ELR (cell line): ENCODE measurements around the gene RAB11B.
A peak's percentile ranks its signal among the peaks of the same experiment; 100 is the strongest.
"Not testable (repeated sequence)": the region's sequence is repeated elsewhere in the genome, so short reads cannot be mapped to it uniquely, and the experiment has no call there.

ENCODE experiments used
- DNase-seq: peaks from one replicate; pipeline ENCODE4 v3.0.0-alpha.2; 2015; ENCODE audit warnings: low read depth

The RAB11B gene

GRCh38 chr19:8393871-8394250, 3.7 kb downstream of the RAB11B start:
- DNase-seq, result no peak

GRCh38 chr19:8395621-8396082, 5.5 kb downstream of the RAB11B start:
- no peak for DNase-seq

GRCh38 chr19:8396185-8396562, 6.0 kb downstream of the RAB11B start:
- no peak for DNase-seq

GRCh38 chr19:8396563-8397203, 6.5 kb downstream of the RAB11B start:
- DNase-seq, result peak; percentile 75

GRCh38 chr19:8397271-8397670, 7.1 kb downstream of the RAB11B start:
- DNase-seq, result peak; percentile 40

GRCh38 chr19:8397746-8398310, 7.7 kb downstream of the RAB11B start:
- DNase-seq, result no peak

- DNase-seq, result no peak
These were observed 8.2 kb downstream of the RAB11B start for GRCh38 chr19:8398311-8398771.

GRCh38 chr19:8399681-8400188, 9.6 kb downstream of the RAB11B start:
- DNase-seq, result no peak

GRCh38 chr19:8401981-8402411, 11.8 kb downstream of the RAB11B start:
- DNase-seq, result no peak

GRCh38 chr19:8403098-8403819, 13.1 kb downstream of the RAB11B start:
- DNase-seq, result no peak

GRCh38 chr19:8403820-8404109, 13.6 kb downstream of the RAB11B start:
- DNase-seq, result no peak

GRCh38 chr19:8404391-8405151, 14.4 kb downstream of the RAB11B start:
- DNase-seq, result no peak

GRCh38 chr19:8410718-8411117, 20.6 kb downstream of the RAB11B start:
- not testable (repeated sequence) for DNase-seq

GRCh38 chr19:8412783-8413628, 22.8 kb downstream of the RAB11B start, which contains the start of gene MARCHF2:
Gene MARCHF2, plus strand, starts transcription at chr19:8413305. Its CDS starts 8,536 bp downstream, at chr19:8421841.
- peak; percentile 96 for DNase-seq

GRCh38 chr19:8413629-8413995, 23.5 kb downstream of the RAB11B start:
- DNase-seq, result no peak

GRCh38 chr19:8416796-8417195, 26.6 kb downstream of the RAB11B start:
- no peak for DNase-seq

- DNase-seq, result no peak
These were observed 31.6 kb downstream of the RAB11B start for GRCh38 chr19:8421484-8422461.

GRCh38 chr19:8423817-8424223, 33.7 kb downstream of the RAB11B start:
- DNase-seq, result peak; percentile 99

GRCh38 chr19:8425331-8425730, 35.2 kb downstream of the RAB11B start:
- DNase-seq, result not testable (repeated sequence)

GRCh38 chr19:8426283-8426682, 36.1 kb downstream of the RAB11B start:
- DNase-seq, result no peak
